ENCODE measurements around the gene SCAI.
"Not testable (repeated sequence)": the region's sequence is repeated elsewhere in the genome, so short reads cannot be mapped to it uniquely, and the experiment has no call there.

The SCAI gene

DNA sequence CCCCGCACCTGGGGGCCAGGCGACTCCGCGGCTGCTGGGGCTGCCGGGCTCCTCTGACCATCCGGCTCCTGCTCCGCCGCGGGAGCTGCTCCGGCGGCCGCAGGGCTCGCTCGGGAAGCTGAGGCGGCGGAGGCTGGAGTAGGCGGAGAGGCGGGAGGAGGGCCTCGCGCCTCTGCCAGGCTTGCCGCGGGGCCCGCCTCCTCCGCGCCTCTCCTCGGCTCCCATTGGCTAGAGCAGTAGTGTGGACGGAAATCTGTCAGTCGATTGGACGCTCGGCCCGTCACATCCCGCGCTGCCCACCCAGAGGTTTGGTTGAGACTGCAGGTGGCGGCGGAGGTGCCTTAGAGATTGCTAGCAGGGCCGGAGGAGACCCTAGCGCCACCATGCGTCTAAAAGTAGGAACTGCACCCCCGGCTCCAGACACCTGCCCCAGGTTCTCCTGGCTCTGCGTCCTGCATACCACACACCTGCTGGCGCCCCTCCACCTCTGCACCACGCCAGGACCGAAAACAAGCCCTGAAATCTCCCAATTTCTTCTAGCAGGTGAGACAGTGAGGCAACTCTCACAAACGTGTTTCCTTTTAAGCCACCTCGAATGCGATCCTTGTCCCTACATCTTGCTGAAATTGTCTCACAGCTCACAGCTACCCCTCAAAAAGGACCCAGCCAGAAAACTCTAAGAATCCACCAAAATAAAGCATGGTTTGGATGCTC is at the start of gene SCAI:
Gene SCAI, minus strand, starts transcription at position 152 of the 714 bp plus-strand sequence. Its CDS starts 91 bp downstream, at position 61.
- H3K4me1 ChIP-seq (ENCODE audit: control insufficient read depth, insufficient read depth, low read length): peaks cover 8% of the 10 kb centered on the region
- H3K4me3 ChIP-seq (ENCODE audit: low read depth, low read length): peak within 1 kb of the TSS; percentile 90
- H3K36me3 ChIP-seq (ENCODE audit: control insufficient read depth, insufficient read depth, low read length): peaks cover 32% of the 10 kb centered on the region
- peak within 1 kb of the TSS; percentile 60 for H3K9ac ChIP-seq (ENCODE audit: low read depth, low read length)
- H3K27me3 ChIP-seq (ENCODE audit: control insufficient read depth, insufficient read depth, low read length): no peaks in the 10 kb centered on the region
- no peaks in the 10 kb centered on the region for H3K9me3 ChIP-seq (ENCODE audit: control insufficient read depth, insufficient read depth, low read length)
- H3K27ac ChIP-seq (ENCODE audit: low read depth, low read length): peak within 1 kb of the TSS; percentile 62

DNA sequence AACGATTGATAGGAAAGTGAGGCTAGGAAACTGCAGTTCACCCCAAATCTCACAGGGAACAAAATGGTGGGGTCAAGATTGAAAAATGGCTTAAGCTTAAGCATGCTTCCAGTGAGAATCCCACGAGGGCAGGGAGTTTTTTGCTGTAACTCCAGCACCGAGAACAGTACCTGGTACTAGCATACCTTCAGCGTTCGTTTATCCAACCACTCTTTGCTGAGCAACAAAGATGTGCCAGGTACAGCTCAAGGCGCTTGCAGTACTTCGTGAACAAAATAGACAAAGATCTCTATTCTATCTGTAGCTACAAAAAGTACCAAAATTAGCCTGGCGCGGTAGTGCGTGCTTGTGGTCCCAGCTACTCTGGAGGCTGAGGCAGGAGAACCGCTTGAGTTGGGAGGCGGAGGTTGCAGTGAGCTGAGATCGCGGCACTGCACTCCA is 47.1 kb upstream of the SCAI start:
- H3K4me3 ChIP-seq (ENCODE audit: low read depth, low read length): peak overlapping the region; percentile 95
- peak overlapping the region; percentile 97 for H3K27ac ChIP-seq (ENCODE audit: low read depth, low read length)
- no peaks in the 10 kb centered on the region for H3K27me3 ChIP-seq (ENCODE audit: control insufficient read depth, insufficient read depth, low read length)
- no peaks in the 10 kb centered on the region for H3K9me3 ChIP-seq (ENCODE audit: control insufficient read depth, insufficient read depth, low read length)
- H3K9ac ChIP-seq (ENCODE audit: low read depth, low read length): peak overlapping the region; percentile 86
- peaks cover 5% of the 10 kb centered on the region; the same call in 1 of the 2 replicates for H3K4me1 ChIP-seq (ENCODE audit: control insufficient read depth, insufficient read depth, low read length)
- H3K36me3 ChIP-seq (ENCODE audit: control insufficient read depth, insufficient read depth, low read length): no peaks in the 10 kb centered on the region

GRCh38 chr9:125189361-125190289 is 46.3 kb upstream of the SCAI start, which contains the start of gene PPP6C:
TSS of gene PPP6C (minus strand) at chr9:125189803. CDS start at chr9:125189718, 85 bp downstream.
- H3K9ac ChIP-seq (ENCODE audit: low read depth, low read length): peak within 1 kb of the TSS; percentile 92
- H3K4me1 ChIP-seq (ENCODE audit: control insufficient read depth, insufficient read depth, low read length): peaks cover 5% of the 10 kb centered on the region; the same call in 1 of the 2 replicates
- peak within 1 kb of the TSS; percentile 97 for H3K27ac ChIP-seq (ENCODE audit: low read depth, low read length)
- H3K9me3 ChIP-seq (ENCODE audit: control insufficient read depth, insufficient read depth, low read length): no peaks in the 10 kb centered on the region
- H3K27me3 ChIP-seq (ENCODE audit: control insufficient read depth, insufficient read depth, low read length): no peaks in the 10 kb centered on the region
- H3K4me3 ChIP-seq (ENCODE audit: low read depth, low read length): peak within 1 kb of the TSS; percentile 95
- H3K36me3 ChIP-seq (ENCODE audit: control insufficient read depth, insufficient read depth, low read length): no peaks in the 10 kb centered on the region

GRCh38 chr9:125189011-125189360 is 45.7 kb upstream of the SCAI start:
- Histone ChIP-seq H3K27ac (ENCODE audit: low read depth, low read length) (peak overlapping the region; percentile 97), H3K4me3 (ENCODE audit: low read depth, low read length) (peak overlapping the region; percentile 95), H3K4me1 (ENCODE audit: control insufficient read depth, insufficient read depth, low read length) (peaks cover 5% of the 10 kb centered on the region; the same call in 1 of the 2 replicates), H3K27me3 (ENCODE audit: control insufficient read depth, insufficient read depth, low read length) (no peaks in the 10 kb centered on the region), H3K9me3 (ENCODE audit: control insufficient read depth, insufficient read depth, low read length) (no peaks in the 10 kb centered on the region), H3K36me3 (ENCODE audit: control insufficient read depth, insufficient read depth, low read length) (no peaks in the 10 kb centered on the region), H3K9ac (ENCODE audit: low read depth, low read length) (peak overlapping the region; percentile 92)

DNA sequence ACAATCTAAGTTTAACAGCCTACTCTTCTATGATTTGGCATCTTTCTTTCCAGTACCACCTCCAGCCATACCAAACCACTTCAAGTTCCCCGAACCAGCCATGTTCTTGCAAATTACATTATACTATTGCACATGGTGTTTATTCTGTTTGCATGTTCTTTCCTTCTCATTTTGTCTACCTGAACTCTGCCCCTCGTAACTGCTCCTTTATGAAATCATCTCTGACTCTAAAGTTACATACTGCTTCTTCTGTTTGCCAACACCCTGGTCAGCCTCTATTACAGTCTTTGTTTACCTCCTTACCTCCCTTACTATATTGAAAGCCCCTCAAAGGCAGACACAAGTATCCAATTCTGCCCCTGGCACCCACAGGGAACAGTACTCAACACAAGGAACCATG is 40.2 kb upstream of the SCAI start:
- Histone ChIP-seq H3K4me3 (ENCODE audit: low read depth, low read length) (no peak overlapping the region), H3K36me3 (ENCODE audit: control insufficient read depth, insufficient read depth, low read length) (no peaks in the 10 kb centered on the region), H3K4me1 (ENCODE audit: control insufficient read depth, insufficient read depth, low read length) (peaks cover 4% of the 10 kb centered on the region; the same call in 1 of the 2 replicates), H3K9me3 (ENCODE audit: control insufficient read depth, insufficient read depth, low read length) (no peaks in the 10 kb centered on the region), H3K9ac (ENCODE audit: low read depth, low read length) (no peak overlapping the region), H3K27me3 (ENCODE audit: control insufficient read depth, insufficient read depth, low read length) (no peaks in the 10 kb centered on the region), H3K27ac (ENCODE audit: low read depth, low read length) (no peak overlapping the region)

- Histone ChIP-seq H3K9me3 (ENCODE audit: control insufficient read depth, insufficient read depth, low read length) (no peaks in the 10 kb centered on the region), H3K36me3 (ENCODE audit: control insufficient read depth, insufficient read depth, low read length) (no peaks in the 10 kb centered on the region), H3K9ac (ENCODE audit: low read depth, low read length) (no peak overlapping the region), H3K27me3 (ENCODE audit: control insufficient read depth, insufficient read depth, low read length) (no peaks in the 10 kb centered on the region), H3K4me3 (ENCODE audit: low read depth, low read length) (no peak overlapping the region), H3K4me1 (ENCODE audit: control insufficient read depth, insufficient read depth, low read length) (peaks cover 4% of the 10 kb centered on the region; the same call in 1 of the 2 replicates), H3K27ac (ENCODE audit: low read depth, low read length) (no peak overlapping the region)
Measured at GRCh38 chr9:125183054-125183453, 39.7 kb upstream of the SCAI start.

DNA sequence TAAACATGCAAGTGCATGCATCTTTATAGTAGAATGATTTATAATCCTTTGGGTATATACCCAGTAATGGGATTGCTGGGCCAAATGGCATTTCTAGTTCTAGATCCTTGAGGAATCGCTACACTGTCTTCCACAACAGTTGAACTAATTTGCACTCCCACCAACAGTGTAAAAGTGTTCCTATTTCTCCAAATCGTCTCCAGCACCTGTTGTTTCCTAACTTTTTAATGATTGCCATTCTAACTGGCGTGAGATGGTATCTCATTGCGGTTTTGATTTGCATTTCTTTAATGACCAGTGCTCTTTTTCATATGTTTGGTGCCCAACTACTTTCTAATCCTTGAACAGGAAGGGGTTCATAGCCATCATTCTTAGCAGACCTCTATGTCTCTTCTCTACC is 38.4 kb upstream of the SCAI start:
- H3K27ac ChIP-seq (ENCODE audit: low read depth, low read length); H3K4me3 ChIP-seq (ENCODE audit: low read depth, low read length); H3K9ac ChIP-seq (ENCODE audit: low read depth, low read length); H3K4me1 ChIP-seq (ENCODE audit: control insufficient read depth, insufficient read depth, low read length); H3K36me3 ChIP-seq (ENCODE audit: control insufficient read depth, insufficient read depth, low read length); H3K9me3 ChIP-seq (ENCODE audit: control insufficient read depth, insufficient read depth, low read length); H3K27me3 ChIP-seq (ENCODE audit: control insufficient read depth, insufficient read depth, low read length): not testable (repeated sequence)

DNA sequence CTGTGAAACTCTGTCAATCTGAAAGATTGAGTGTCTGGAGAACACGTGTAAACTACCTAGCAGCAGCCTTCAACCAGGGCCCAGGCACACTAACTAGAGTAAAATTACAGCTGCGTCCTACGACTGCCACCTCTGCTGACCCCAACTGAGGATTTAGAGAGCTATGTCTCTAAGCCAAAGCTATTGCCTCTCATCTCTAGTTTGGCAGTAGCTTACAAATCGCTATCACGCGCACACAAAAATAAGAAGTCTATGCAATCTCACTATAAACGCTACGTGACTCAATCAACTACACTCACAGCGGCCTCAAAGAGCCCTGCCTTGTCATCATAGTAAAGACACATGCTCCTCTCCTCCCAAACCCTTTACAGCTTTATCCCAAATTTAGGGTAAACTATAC is 37.5 kb upstream of the SCAI start:
- H3K27me3 ChIP-seq (ENCODE audit: control insufficient read depth, insufficient read depth, low read length): no peaks in the 10 kb centered on the region
- no peak overlapping the region for H3K27ac ChIP-seq (ENCODE audit: low read depth, low read length)
- no peak overlapping the region for H3K9ac ChIP-seq (ENCODE audit: low read depth, low read length)
- H3K4me1 ChIP-seq (ENCODE audit: control insufficient read depth, insufficient read depth, low read length): peaks cover 4% of the 10 kb centered on the region; the same call in 1 of the 2 replicates
- no peaks in the 10 kb centered on the region for H3K36me3 ChIP-seq (ENCODE audit: control insufficient read depth, insufficient read depth, low read length)
- no peak overlapping the region for H3K4me3 ChIP-seq (ENCODE audit: low read depth, low read length)
- H3K9me3 ChIP-seq (ENCODE audit: control insufficient read depth, insufficient read depth, low read length): no peaks in the 10 kb centered on the region

GRCh38 chr9:125179776-125180175 is 36.4 kb upstream of the SCAI start:
- H3K27me3 ChIP-seq (ENCODE audit: control insufficient read depth, insufficient read depth, low read length); H3K9ac ChIP-seq (ENCODE audit: low read depth, low read length); H3K4me3 ChIP-seq (ENCODE audit: low read depth, low read length); H3K4me1 ChIP-seq (ENCODE audit: control insufficient read depth, insufficient read depth, low read length); H3K27ac ChIP-seq (ENCODE audit: low read depth, low read length); H3K36me3 ChIP-seq (ENCODE audit: control insufficient read depth, insufficient read depth, low read length); H3K9me3 ChIP-seq (ENCODE audit: control insufficient read depth, insufficient read depth, low read length): not testable (repeated sequence)

GRCh38 chr9:125177888-125178287 is 34.6 kb upstream of the SCAI start:
- H3K9ac ChIP-seq (ENCODE audit: low read depth, low read length): no peak overlapping the region
- H3K36me3 ChIP-seq (ENCODE audit: control insufficient read depth, insufficient read depth, low read length): no peaks in the 10 kb centered on the region

GRCh38 chr9:125176636-125177035 is 33.3 kb upstream of the SCAI start:
- Histone ChIP-seq H3K4me1 (ENCODE audit: control insufficient read depth, insufficient read depth, low read length) (no peaks in the 10 kb centered on the region), H3K9me3 (ENCODE audit: control insufficient read depth, insufficient read depth, low read length) (no peaks in the 10 kb centered on the region), H3K27ac (ENCODE audit: low read depth, low read length) (no peak overlapping the region), H3K36me3 (ENCODE audit: control insufficient read depth, insufficient read depth, low read length) (no peaks in the 10 kb centered on the region), H3K9ac (ENCODE audit: low read depth, low read length) (no peak overlapping the region), H3K27me3 (ENCODE audit: control insufficient read depth, insufficient read depth, low read length) (no peaks in the 10 kb centered on the region), H3K4me3 (ENCODE audit: low read depth, low read length) (no peak overlapping the region)

More at GRCh38 chr9:125177888-125178287, 34.6 kb upstream of the SCAI start:
- Histone ChIP-seq H3K27ac (ENCODE audit: low read depth, low read length) (no peak overlapping the region), H3K4me3 (ENCODE audit: low read depth, low read length) (no peak overlapping the region), H3K9me3 (ENCODE audit: control insufficient read depth, insufficient read depth, low read length) (no peaks in the 10 kb centered on the region), H3K4me1 (ENCODE audit: control insufficient read depth, insufficient read depth, low read length) (no peaks in the 10 kb centered on the region), H3K27me3 (ENCODE audit: control insufficient read depth, insufficient read depth, low read length) (no peaks in the 10 kb centered on the region)

All from HUES48 (cell line).